Frontal cortex (tissue), 4 donors: ENCODE data around the gene PPP3CA. TPM values are rescaled to one million over a fixed set of nuclear protein-coding genes. Genes with fewer than 3 reads are reported as not detected.

Source experiments
- DNase-seq, 2 donors: peaks; one replicate each; pipeline ENCODE4 v3.0.0; 2012; ENCODE audit warnings: low spot score in 2 of 2
- FAIRE-seq: peaks from 2 replicates; lab custom pipeline; 2012; peaks lifted over from hg19 to GRCh38; lab: Jason Lieb, UNC
- total RNA-seq: library from RNA; depleted of rRNA; stranded (reverse); fragments of >200 nt; gene quantifications from one replicate; pipeline ENCODE4 v1.2.3, GENCODE V29; 2014
- donor health status: control.
- donor health status: control.
- donor health status: control.

The PPP3CA gene
- total RNA-seq, 1 donor from 2014 or later: 196 TPM

DNA sequence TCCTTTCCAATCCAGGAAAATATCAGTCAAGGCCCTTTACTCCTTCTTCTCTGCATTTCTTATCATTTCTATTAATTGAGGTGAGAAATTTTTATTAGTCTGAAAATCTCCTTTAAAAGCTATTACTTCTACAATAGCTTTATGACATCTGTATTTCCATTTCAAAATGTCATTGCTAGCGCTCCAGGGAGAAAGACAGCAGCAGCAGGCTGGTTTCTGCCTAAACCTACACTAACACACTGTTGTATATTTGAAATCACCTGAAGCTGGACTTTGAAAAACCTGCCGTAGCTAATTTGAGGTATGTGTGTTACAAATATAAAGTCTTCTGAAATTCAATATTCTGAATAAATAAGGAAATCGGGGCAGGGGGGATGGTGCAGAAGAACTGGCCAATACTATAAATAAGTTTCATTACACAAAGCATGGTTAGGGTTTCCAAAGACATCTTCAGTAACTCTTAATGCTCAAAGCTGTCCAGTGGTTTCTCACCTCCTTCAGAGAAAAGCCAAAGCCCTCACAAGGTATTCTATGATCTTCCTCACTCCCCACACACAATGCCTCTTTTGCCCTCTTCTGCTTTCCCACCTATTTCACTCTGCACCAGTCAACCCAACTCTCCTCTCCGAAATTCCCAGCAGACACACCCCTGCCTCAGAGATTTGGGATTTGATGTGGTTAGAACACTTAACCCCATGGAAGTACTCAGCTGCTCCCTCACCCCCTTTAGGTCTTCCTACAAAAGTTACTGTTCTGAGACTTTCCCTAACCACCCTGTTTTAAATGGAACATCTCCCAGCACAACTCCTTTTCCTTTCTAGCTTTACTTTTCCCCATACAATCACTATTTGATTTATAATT is 122.7 kb downstream of the PPP3CA start:
- FAIRE-seq (no peak), DNase-seq (no peak)

DNA sequence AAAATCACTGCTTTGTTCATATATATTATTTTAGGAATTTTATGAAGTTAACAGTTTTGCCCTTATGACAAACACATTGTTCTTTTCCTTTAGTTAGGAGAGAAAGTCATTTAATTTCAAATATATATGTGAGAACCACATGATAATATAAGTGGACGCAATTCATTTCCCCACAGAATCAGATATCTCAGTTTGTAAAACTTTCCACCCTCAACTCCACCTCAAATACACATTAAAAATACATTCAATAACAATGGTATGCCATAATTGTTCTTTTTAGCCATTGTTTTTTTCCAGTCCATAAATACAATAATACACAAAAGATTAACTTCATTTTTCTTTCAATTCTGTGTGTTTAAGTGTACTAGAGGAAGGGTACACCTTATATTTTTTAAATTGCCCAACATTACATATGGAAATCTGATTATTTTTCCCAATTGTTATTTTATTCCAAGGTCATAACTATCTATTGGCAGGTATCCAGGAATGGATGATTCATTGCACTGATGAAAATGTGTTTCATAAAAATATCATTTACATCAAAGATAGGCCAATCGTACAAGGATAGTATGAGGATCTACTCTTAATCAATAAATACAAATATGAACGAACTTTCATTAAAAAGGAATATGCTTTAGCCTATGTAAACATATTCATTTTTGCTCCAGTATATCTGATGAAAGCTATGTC is 125.0 kb downstream of the PPP3CA start:
- DNase-seq: no peak
- FAIRE-seq: no peak

DNA sequence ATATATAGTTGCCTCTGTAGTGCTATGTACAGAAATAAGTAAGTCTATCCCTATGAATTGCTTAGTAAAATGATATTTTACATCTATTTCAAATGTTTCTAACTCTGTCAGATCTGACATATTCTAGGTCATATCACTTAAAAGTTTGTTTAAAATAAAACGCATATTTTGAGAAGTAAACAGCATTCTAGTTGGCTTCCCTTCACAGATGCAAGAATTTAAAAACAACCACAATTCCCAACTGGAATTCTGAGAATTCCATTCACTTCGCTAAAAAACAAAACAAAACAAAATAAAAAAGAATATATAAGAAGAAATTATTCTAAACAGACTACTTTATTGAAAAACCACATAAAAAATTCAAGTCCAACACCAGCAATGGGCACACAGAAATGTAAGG is 126.0 kb downstream of the PPP3CA start:
- no peak for DNase-seq
- no peak for FAIRE-seq

DNA sequence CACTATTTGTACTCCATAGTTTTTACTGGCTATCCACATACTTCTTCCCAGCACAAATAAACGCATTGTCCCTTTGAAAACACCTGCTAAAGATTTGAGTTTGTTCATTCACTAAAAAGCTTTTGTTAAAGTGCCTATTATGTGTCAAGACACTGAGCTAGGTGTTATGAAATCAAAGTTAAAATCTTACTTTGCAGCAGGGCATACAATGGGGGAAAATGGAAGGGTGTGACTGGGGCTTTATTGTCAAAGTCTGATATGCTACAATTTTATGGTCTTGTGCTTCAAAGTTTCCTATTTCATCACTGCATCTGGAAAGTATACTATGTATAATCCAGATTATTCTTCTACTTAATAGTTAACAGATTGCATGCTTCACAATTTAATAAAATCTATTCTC is 128.4 kb downstream of the PPP3CA start:
- DNase-seq (no peak), FAIRE-seq (no peak)

DNA sequence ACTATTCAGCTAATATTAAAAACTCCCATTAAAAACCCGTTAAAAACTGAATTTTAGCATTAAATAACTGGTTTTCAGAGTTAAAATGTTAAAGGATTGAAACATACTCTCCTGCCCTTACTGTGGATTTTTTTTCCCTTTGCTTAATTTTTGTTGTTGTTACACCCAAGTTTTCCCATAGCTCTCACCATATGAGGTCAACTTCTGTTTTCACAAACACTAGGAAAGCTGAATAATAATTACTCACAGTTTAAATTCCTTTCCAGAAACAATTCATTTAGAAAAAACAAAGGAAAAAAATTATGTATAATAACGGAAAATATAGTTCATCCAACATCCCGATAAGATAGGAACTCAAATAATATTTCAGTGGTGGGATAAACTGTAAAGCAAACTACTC is 129.0 kb downstream of the PPP3CA start:
- DNase-seq (no peak), FAIRE-seq (no peak)

DNA sequence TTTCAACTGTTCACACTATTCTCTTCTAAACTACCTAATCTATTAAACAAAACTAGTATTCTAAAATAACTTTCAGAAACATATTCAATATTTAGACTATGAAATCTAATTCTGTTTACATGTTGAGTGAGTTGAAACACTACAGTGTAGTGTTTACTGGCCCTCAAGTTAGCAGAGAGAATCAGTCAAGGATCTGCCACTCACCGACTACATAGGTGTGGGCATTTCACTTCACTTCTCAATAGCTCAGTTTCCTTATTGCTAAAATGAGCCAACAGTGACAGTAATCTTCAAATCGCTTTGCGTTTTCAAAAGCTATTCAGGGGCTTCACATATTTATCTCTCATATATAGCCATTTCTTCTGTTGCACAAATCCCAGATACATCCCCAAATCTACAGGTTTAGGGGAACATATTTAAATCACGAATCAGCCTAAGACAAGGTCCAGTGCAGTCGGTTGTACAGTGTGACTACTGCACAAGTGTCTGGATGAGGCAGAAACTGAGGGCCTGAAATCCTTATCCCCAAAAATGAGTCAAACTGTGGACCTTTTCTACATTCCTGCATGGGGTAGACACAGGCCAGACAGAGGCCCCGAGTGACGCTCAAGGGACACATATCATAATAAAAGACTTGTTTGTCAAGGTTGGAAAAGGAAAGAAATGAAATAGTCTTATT is 129.8 kb downstream of the PPP3CA start:
- DNase-seq (no peak), FAIRE-seq (no peak)

DNA sequence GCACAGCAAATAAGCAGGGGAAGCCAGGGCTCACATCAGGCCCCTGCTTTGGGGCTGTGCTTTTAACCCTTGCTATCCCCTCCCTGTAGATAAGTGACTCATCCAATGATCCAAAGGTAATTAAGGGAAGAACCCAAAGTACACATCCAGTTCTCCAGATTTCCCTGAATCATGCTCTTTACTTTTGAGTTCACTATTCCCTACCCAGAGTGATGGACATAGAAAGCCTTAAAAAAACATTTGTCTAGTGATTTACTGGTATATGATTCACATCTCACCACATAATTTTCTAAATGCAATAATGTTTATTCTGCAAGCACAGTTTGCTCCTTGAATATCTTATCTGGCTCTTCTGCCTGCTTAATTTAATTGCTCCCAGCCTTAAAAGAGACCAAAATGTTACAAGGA is 136.2 kb downstream of the PPP3CA start:
- FAIRE-seq (no peak), DNase-seq (no peak)

DNA sequence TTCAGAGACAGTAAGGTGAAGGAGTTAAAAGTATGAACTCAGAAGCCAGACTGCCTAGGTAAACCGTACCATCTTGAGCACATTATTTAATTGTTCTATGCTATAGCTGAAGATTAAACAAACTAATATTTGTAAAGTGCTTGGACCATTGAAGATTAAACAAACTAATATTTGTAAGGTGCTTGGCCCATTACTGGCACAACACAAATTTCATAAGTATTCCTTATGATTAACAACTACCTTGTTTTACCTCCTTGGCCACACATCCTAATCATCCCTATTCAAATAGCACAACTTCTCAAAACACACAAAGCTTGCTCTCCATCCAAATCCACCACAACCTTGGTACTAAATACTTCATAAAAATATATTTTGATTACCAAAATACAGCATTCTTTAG is 137.0 kb downstream of the PPP3CA start:
- FAIRE-seq: no peak
- DNase-seq: no peak

DNA sequence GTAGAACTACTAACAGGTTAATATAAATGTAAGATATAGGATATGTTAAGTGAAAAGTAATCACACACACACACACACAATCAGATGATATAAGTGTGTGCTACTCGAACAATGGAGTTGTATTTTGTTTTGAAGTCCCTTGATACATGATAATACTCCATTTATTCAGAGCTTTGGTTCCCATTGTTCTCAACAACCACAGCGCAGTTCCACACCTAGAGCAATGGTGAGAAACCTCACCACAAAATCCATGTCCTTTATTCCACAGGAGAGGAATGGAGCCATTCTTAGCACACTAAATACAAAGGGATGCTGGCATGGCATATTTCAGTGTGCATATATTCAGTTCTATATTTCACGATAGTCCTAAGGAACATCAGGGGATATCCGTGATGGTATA is 139.2 kb downstream of the PPP3CA start:
- FAIRE-seq (no peak), DNase-seq (no peak)

DNA sequence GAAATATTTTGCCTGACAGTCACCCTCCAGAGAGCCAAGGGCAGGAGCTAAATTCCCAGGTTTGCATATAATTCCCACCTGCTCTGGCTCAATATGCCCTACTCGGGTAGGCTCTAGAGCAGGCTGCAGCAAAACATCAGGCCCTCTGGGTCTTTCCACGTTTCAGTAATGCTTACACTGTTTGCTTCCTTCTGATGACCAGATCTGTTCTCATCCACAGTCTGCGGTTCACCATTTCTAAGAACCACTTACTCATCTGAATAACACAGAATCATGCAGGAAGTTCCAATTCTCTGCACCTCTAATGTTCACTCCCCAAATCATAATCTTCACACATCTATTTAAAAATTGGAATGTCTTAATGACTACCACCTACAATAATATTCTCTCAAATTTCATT is 141.4 kb downstream of the PPP3CA start:
- DNase-seq: no peak
- FAIRE-seq: no peak

DNA sequence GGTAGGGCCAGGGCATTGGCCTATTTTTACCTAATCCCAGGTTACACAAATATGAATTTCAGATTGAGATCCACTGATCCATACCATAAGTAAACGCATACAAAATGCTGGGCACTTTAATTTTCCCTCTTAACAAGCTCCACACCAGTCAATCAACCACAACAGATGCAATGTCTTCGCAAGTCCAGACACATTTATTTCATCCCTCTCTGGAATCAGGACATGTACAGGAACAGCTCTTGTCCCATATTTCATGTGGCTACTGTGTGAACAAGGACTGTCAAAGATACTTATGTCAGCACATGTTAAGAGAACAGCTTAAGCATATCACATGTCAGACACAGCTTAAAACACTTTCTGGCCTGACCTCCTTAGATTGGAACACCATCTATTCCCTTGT is 145.9 kb downstream of the PPP3CA start:
- DNase-seq: no peak
- no peak for FAIRE-seq

DNA sequence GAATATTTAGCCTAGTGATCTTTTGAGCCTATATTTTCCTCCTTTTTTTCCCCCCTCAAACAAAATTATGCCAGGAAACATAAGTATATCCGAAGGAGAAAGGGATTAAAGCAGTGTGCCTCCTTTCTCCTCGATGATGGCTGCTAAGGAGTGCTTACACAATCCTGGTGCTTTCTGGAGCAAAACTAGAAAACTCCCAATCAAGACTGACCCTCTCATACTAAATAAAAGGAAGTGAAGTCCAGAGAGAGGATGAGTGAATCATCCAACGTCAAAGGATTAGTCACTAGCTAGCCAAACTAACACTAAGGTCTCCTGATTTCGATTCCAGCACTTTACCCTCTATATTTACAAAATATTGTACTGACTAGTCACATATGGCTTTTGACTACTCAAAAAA is 146.8 kb downstream of the PPP3CA start:
- FAIRE-seq: no peak
- DNase-seq: peak in 1 of 2 donors; percentile 3

DNA sequence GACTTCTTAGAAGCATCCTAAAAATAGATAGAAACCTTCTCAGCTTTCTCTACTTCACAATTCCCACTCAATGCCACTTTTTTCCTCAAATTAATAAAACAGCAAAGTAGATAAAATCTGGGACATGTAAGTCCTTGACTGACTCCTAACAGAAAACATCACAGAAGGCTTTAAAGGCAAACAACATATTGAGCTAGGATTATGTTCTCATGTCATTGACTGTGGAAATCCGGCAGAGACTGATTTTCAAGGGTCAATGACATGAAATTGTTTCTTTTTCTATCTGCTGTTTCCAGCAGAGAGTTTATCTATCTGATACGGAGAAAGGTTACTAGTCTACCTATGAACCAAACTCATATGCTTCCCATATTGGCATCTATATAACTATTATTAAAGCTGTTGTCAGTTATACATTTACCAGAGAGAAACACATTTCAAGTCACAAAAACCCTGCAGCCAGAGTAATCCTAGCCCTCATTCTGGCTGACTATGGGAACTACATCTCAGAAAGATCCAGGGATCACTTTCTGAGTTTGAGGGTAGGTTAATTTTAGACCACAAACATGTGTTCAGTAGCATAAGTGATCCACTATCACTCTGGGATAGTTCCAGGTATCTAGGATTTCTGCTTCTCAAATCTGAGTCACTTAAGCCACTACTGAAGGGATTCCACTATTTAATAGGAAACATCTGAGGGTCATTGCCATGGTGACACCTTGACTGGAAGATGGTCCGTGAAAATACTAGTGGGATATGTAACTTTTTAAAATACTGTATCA is 147.6 kb downstream of the PPP3CA start:
- FAIRE-seq: no peak
- DNase-seq: no peak

DNA sequence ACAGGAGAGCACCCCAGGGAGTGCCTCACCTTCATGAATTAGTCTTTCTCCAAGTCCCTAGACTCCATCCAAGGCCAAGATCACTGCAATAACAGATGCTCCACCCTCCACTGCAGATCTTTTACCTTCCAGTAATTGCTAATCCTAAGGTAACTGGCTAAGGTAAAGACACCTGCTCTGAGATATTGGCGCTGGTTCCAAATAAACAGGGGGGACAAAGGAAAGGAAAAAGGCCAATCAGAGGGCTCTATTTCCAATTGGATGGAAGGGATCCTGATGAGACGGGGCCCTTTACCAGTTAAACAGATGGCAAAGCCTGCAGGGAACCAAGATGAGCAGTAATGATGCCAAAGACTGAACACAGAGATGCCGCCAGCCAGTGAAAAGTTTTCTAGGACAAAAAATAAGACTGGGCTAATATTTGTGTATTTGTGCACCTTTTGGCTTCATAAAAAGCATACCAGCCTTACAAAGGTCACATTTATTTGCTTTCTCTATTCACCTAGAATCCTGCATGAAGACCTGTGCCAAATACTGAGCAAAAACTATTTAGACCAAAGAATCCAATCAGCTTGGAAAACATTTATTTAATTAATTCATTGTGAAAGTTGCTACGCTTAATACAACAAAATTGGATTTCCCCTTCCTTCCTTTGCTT is 148.5 kb downstream of the PPP3CA start:
- DNase-seq (no peak), FAIRE-seq (no peak)

DNA sequence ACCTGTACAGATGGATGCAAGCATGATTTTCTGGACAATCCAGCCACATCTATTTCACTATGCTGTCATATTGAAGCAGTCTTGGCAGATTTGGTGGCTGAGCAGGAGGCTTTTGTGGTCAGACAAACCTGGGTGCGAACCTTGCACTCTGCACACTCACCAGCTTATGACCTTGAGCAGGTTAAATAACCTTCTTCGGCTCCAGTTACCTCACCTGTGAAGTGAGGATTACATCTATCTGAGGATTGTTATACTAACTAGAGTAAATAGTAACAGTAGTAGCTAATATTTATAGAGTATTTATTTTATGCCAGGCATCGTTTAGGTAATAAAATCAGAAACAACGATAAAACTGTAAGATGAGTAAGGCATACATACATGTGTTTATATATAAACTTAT is 150.0 kb downstream of the PPP3CA start:
- DNase-seq (no peak), FAIRE-seq (no peak)

DNA sequence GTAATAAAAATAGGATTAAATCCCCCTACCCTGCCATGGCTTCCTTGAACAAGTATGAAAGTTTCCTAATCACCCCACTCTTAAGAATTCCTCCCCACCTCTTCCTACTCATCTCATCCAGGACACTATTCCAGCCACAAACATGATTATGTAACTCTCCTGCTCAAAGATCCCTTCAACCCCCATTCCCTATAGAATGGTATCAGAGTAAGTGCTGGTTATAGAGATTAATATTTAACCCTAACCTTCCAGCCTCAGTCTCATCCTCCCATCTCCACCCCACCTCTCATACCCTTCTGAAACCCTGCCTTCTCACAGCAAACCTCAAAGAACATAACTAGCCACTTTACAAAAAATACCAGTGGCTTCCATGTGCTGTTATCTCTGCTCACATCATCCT is 155.1 kb downstream of the PPP3CA start:
- DNase-seq: no peak
- FAIRE-seq: no peak

DNA sequence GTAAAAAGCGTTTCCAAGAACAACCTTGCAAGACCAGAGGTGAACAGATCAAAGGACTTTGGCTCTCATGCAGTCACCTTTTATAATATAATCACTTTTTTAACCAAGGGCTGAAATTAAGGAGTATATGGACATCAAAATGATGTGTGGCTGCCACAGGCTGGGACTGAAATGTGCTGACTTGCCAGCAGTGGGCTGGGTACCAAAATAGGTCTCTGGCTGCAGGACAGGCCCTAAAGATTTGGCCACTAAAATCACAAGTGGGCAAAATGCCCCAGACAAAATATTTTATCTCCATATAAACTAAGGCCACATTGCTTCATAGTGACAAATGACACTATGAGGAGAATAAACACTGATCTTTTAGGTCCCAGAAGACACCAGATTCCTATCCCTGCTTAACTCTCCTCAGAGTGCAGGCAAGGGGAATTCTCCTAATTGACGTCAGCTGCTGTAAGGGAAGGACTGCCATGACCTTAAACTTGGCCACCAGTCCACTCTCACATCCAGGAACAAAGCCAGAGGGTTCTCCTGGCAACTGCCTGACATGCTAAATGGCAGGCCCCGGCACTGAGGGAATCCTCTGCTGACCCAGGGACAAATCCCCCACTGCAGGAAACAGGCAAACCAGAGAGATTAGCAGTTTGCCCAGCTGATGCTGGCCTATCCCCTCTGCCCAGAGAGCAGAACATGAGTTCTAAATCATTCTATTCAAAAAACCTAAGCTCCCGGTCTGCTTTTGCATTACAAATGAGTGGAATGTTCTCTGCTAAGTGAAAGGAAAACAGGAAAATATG is 155.8 kb downstream of the PPP3CA start:
- FAIRE-seq (no peak), DNase-seq (no peak)

DNA sequence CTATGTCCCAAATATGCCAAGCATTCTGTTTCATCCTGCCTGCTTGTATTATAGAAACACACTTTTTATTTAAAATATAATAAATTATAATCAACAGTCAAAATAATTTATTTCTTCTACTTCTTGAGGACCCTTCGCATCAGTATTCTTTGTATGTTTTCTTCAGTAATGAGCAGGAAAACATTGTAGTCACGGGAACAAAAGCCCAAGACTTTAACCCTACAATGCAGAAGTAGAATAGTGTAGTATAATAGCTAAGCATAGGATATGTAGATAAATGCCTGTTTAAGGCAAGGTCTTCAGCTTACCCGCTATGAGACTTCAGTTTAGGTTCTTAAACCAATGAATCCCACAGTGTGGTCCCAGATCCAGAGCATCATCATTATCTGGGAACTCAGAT is 156.6 kb downstream of the PPP3CA start:
- DNase-seq: no peak

DNA sequence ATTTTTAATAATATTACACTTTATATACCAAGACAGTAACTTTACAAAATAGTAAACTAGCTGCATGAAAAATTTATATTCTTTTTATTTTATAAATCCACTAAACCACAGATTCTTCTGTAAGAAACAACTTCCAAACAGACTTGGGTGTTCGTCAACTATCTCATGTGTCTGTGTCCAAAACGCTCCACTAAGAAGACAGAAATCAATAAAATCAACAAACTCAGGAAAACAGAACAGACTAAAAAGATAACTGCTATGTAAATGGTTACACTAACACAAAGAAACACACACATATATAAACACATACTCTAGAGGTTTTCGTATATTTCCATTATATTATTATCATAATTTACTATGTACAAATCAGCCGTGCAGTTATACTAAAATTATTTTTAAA is 158.4 kb downstream of the PPP3CA start:
- DNase-seq (no peak), FAIRE-seq (peak; percentile 58)

More for the DNA sequence above, 156.6 kb downstream of the PPP3CA start:
- no peak for FAIRE-seq
